ENCODE measurements around the gene LHX3.

Gene LHX3

DNA sequence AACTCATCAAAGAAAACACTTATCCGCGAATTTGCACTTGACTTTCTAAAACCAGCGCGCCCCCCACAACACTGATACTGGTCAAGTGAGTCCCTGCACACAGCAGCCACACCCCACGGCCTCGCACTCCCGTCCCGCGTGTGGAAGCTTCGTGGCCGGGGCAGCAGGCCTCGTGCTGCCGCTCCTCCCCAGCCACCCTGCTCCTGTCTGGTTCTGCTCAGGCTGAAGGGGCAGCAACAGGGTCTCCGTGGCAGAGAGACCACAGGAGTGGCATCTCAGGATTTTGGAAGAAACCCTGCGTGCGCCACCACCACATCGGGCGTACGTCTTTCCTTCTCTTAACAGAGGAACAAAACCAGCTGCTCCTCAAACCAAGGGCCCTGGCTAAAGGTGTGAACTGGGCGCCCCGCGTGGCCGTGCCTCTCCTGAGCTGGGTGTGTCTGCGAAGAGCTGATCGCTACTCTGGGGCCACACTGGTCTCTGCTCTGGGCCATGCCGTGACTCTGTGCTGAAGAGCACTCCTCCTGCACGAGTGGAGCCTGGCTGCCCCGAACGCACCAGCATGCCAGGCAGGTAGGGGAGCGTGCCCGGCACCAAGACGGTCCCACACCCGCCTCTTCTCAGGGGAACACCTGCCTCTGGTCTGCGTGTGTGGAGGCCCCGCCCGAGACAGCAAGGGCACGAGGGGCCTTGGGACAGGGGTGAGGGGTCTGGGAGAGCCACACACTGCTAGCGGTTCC lies 17.4 kb upstream of the LHX3 start:
- TF ChIP-seq, protein P1, sequence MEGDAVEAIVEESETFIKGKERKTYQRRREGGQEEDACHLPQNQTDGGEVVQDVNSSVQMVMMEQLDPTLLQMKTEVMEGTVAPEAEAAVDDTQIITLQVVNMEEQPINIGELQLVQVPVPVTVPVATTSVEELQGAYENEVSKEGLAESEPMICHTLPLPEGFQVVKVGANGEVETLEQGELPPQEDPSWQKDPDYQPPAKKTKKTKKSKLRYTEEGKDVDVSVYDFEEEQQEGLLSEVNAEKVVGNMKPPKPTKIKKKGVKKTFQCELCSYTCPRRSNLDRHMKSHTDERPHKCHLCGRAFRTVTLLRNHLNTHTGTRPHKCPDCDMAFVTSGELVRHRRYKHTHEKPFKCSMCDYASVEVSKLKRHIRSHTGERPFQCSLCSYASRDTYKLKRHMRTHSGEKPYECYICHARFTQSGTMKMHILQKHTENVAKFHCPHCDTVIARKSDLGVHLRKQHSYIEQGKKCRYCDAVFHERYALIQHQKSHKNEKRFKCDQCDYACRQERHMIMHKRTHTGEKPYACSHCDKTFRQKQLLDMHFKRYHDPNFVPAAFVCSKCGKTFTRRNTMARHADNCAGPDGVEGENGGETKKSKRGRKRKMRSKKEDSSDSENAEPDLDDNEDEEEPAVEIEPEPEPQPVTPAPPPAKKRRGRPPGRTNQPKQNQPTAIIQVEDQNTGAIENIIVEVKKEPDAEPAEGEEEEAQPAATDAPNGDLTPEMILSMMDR (IDR thresholded peaks at IDR 0.05) = no peak

DNA sequence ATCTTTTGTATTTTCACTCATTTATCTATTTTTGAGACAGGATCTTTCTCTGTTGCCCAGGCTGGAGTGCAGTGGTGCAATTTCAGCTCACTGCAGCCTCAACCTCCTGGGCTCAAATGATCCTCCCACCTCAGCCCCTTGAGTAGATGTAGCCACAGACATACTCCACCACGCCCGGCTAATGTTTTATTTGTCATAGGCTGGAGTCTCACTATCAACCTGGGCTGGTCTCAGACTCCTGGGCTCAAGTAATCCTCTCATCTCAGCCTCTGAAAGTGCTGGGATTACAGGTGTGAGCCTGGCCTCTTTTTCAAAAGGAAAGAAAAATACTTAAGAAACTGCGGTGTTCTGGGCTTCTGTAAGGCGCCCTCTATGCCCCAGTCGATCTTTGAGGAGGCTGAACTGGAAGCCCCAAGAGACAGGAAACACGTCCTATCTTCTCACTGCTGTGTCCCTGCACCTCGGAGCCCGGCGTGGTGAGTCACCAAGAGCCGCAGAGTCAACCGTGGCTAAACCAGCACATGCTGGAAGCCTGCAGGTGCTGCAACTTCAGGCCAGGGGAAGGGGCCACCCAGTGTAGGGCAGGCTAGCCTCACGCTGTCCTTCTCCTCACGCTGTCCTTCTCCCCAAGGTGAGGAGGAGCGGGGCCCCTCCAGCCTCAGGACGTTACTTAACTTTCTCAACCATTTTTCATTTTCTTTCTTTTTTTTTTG lies 15.2 kb upstream of the LHX3 start:
- TF ChIP-seq, protein P1 (IDR thresholded peaks at IDR 0.05) = no peak

DNA sequence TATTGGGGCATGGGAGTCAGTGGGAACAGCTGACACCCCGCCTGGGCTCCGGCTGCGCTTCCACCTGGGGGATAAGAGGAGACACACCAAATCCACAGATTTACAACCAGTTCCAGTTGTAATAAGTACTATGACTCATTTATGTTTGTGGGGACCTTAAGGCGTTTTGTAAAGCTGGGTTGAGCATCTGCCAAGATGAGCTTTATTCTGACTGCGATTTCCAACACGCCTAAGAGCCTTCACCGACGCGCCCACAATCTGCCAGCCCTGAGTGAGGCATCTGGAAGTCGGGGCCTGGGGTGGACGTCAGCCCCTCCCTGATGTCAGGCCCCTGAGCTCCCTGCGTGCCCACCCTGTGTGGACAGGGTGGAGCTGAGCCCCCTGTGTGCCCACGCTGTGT lies 14.3 kb upstream of the LHX3 start:
- TF ChIP-seq, protein P1 (IDR thresholded peaks at IDR 0.05) = no peak

DNA sequence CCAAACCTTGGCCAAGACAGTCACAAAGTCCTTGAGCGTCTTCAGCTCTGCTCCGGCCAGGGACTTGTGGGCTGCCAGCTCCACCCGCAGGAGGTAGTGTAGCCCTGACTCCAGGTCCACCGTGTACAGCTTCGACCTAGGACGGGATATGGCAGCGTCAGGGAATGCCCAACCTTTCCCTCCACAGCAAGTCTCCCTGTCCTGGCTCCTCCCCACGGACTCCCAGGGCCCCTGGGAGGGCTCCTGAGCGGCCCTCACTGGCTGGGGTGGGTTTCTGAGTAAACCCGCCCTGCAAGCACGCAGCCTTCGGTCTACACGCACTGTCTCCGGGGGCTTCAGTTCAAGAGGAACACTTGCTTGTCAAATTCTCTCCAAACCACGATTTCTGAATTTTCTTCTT lies 13.7 kb upstream of the LHX3 start:
- TF ChIP-seq, protein P1 (IDR thresholded peaks at IDR 0.05) = no peak

DNA sequence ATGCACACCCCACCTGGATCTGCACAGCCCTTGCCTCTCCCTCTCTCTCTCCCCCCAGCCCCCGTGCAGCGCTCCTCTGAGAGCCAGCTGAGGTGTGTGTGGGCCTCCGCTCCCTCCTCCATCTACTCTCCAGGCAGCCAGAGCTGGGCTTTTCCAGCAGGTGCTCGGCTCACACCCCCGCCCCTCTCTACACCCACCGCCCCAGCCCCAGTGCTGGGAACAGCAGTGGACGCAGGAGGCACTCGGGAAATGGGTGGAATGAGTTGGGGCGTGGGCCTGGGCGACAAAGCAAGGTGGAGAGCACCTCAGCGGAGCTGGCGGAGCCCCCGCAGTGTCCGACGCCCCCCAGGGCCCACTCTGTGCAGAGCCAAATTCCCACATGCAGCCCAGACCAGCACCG lies 13.3 kb upstream of the LHX3 start:
- TF ChIP-seq, protein P1 (IDR thresholded peaks at IDR 0.05) = no peak

DNA sequence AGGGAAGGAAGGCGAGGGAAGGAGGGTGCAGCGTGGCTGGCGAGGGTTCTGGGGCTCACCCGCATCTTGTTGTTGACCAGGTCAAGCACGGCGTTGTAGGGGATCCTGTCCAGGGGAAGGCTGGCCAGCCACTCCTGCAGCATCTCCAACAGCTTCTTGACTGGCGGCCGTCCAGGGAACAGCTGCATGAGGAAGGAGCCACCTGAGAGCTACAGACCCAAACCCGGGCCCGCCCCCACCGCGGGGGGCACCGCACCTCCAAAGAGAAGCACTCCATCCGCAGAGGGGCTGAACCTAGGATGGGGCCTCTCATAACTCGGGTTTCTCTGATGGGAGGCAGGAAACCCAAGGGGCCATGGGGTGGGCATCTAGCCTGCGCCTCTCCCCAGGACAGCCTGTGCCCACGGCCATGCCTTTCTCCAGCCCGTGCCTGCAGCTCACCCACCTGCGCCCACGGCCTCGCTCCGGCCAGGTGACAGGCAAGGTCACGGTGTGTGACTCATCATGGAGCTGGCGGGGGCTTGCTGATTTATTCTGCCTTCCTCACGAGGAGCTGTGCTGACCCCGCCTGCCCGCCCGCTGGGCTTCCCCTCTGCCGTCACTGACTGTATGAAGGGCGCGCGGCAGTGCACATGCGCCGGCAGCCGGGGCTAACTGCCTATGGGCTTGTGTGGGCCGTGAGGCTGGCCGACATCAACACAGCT lies 11.8 kb upstream of the LHX3 start:
- TF ChIP-seq, protein P1 (IDR thresholded peaks at IDR 0.05) = no peak

DNA sequence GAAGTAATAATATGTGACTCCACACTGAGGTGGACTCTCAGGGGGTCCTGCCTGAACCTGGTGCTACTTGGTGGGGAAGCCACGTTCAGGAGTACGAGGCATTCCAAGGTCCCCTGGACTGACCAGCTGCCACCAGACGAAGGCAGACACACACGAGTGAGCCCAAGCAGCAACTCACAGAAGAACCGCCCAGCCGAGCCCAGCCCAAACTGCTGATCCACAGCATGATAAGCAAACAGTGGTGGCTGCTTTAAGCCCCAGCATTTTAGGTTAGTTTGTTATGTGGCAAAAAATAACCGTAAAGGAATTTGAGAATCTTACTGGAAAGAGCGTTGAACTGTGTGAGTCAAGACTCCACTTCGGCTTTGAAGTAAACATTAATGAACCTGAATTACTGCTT lies 8.8 kb upstream of the LHX3 start:
- TF ChIP-seq, protein P1 (IDR thresholded peaks at IDR 0.05) = no peak

All from LNCAP (cell line).